HG02938 (cell line): Measurements from ENCODE around the gene SLC22A23.

ENCODE experiments used
- ATAC-seq: cut with Tn5 transposase; IDR thresholded peaks from one replicate; pipeline ENCODE4 v1.9.1; 2021; ENCODE audit warnings: mild to moderate bottlenecking, moderate library complexity; ENCODE audit not compliant: unreplicated experiment

The SLC22A23 gene

GRCh38 chr6:3231247-3232016 is 225.4 kb downstream of the SLC22A23 start:
- no peak for ATAC-seq

- ATAC-seq = no peak
These were observed 226.0 kb downstream of the SLC22A23 start for GRCh38 chr6:3230900-3231246.

GRCh38 chr6:3230256-3230882 is 226.5 kb downstream of the SLC22A23 start:
- no peak for ATAC-seq

- ATAC-seq = no peak
These were observed 227.2 kb downstream of the SLC22A23 start for GRCh38 chr6:3229566-3230178.

- no peak for ATAC-seq
These were observed 227.9 kb downstream of the SLC22A23 start for GRCh38 chr6:3228771-3229565.

- no peak for ATAC-seq
These were observed 228.7 kb downstream of the SLC22A23 start for GRCh38 chr6:3228046-3228671.

- ATAC-seq = no peak
These were observed 229.3 kb downstream of the SLC22A23 start, which contains the start of gene TUBB2B for GRCh38 chr6:3227363-3228045. Gene TUBB2B, minus strand, starts transcription at chr6:3227653. Its CDS starts 110 bp downstream, at chr6:3227543.

GRCh38 chr6:3226481-3227362 is 230.1 kb downstream of the SLC22A23 start:
- ATAC-seq = no peak

- no peak for ATAC-seq
These were observed 230.8 kb downstream of the SLC22A23 start for GRCh38 chr6:3226042-3226441.

GRCh38 chr6:3222506-3223038 is 234.3 kb downstream of the SLC22A23 start:
- no peak for ATAC-seq

GRCh38 chr6:3221578-3221977 is 235.3 kb downstream of the SLC22A23 start:
- ATAC-seq = no peak

GRCh38 chr6:3220366-3220765 is 236.5 kb downstream of the SLC22A23 start:
- ATAC-seq = no peak
